Ascending aorta (tissue), 2 donors: ENCODE data around the gene AICDA. TPM values are rescaled to one million over a fixed set of nuclear protein-coding genes. Genes with fewer than 3 reads are reported as not detected.
A peak's percentile ranks its signal among the peaks of the same experiment; 100 is the strongest.

ENCODE experiments used
- DNase-seq, 2 donors: peaks; one replicate each; pipeline ENCODE4 v3.0.0-alpha.2; 2019; ENCODE audit warnings: low spot score in 2 of 2
- H3K27ac ChIP-seq, 2 donors: fragments of 200-600 bp; sonication (generic); one replicate each; pipeline ENCODE4 v1.5.1; 2016 to 2017; ENCODE audit warnings: mild to moderate bottlenecking in 1 of 2
- H3K27me3 ChIP-seq: fragments of 200-600 bp; sonication (generic); one replicate; pipeline ENCODE4 v1.5.1; 2017
- H3K36me3 ChIP-seq, 2 donors: fragments of 200-600 bp; sonication (generic); one replicate each; pipeline ENCODE4 v1.5.1; 2016
- H3K4me1 ChIP-seq, 2 donors: fragments of 200-600 bp; sonication (generic); one replicate each; pipeline ENCODE4 v1.5.1; 2016 to 2017; ENCODE audit warnings: mild to moderate bottlenecking in 1 of 2
- H3K4me3 ChIP-seq, 2 donors: fragments of 200-600 bp; sonication (generic); one replicate each; pipeline ENCODE4 v1.5.1; 2016 to 2017; ENCODE audit warnings: mild to moderate bottlenecking in 1 of 2
- H3K9me3 ChIP-seq, 2 donors: fragments of 200-600 bp; sonication (generic); one replicate each; pipeline ENCODE4 v1.5.1; 2016
- intact Hi-C: fragments of 100-400 bp; cut with DNase I; formaldehyde crosslinking; loops from one replicate; pipeline ENCODE4 v1.15.1; 2023
- total RNA-seq: library from RNA; depleted of rRNA; stranded (reverse); fragments of >200 nt; gene quantifications from one replicate; pipeline ENCODE4 v1.1.0, GENCODE V29; 2016
- TF ChIP-seq, protein P1 (sequence below), 3 experiments: fragments of 200-600 bp in 2 of 3; fragments of 450-650 bp in 1 of 3; sonication (generic) in 2 of 3; IDR thresholded peaks; one replicate each; pipeline ENCODE4 v1.5.1; 2016 to 2019; ENCODE audit warnings: antibody characterized with exemption in 3 of 3, mild to moderate bottlenecking in 1 of 3, moderate library complexity in 1 of 3

AICDA gene
- total RNA-seq: not detected

DNA sequence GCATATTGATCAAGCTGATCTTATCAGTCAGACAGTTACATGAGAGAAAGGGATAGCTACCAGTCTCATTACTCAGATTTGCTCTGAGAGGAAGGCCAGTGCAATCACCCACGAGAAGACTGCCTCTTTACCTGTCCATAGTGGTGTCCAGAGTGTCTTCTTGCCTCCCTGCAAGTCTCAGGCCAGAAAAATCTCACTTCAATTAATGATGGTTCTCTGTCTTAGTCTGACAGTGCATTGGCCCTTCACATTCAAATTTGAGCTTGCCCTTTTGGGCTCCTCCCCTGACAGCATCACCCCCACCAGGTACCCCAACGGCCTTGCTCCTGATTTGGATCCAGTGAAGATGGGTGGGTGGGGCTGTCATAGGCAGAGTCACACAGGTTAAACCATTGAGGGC is at the start of gene AICDA:
TSS of gene AICDA (minus strand) at position 231 of the 400 bp plus-strand sequence. CDS start at position 139, 92 bp downstream.
- no peaks in the 10 kb centered on the region for H3K36me3 ChIP-seq
- no peak within 1 kb of the TSS for H3K4me3 ChIP-seq
- intact Hi-C loops: no loop called here
- TF ChIP-seq, protein P1, sequence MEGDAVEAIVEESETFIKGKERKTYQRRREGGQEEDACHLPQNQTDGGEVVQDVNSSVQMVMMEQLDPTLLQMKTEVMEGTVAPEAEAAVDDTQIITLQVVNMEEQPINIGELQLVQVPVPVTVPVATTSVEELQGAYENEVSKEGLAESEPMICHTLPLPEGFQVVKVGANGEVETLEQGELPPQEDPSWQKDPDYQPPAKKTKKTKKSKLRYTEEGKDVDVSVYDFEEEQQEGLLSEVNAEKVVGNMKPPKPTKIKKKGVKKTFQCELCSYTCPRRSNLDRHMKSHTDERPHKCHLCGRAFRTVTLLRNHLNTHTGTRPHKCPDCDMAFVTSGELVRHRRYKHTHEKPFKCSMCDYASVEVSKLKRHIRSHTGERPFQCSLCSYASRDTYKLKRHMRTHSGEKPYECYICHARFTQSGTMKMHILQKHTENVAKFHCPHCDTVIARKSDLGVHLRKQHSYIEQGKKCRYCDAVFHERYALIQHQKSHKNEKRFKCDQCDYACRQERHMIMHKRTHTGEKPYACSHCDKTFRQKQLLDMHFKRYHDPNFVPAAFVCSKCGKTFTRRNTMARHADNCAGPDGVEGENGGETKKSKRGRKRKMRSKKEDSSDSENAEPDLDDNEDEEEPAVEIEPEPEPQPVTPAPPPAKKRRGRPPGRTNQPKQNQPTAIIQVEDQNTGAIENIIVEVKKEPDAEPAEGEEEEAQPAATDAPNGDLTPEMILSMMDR (IDR thresholded peaks at IDR 0.05): no peak
- no peaks in the 10 kb centered on the region for H3K4me1 ChIP-seq
- no peak for DNase-seq
- H3K27me3 ChIP-seq: no peaks in the 10 kb centered on the region
- no peaks in the 10 kb centered on the region for H3K9me3 ChIP-seq
- H3K27ac ChIP-seq: no peak within 1 kb of the TSS

DNA sequence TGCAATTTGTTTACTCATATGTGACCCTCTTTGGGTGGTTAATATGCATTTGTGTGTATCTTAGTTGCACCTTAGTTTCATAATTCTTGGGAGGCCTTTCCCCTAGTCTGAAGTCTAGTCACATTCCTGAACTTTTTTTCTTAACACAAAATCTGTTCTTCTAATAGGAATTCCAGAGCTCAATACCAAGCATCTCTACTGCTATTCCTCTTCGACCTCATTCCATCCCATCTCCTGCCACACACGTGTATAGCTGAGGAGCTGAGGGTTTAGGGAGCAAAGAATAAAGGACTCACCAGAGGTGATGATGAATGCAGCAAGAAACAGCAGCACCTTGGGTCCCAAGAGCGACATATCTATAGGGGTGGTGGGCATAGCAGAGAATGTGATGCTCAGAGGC is 49.1 kb upstream of the AICDA start:
- H3K36me3 ChIP-seq: no peaks in the 10 kb centered on the region
- no peak overlapping the region for H3K4me3 ChIP-seq
- DNase-seq: no peak
- intact Hi-C loops: loop anchor here (5.0 kb wide), 1 partner anchor 231 kb away; no protein-coding TSS in a partner anchor
- no peak overlapping the region for H3K27ac ChIP-seq
- no peaks in the 10 kb centered on the region for H3K9me3 ChIP-seq
- H3K27me3 ChIP-seq: no peaks in the 10 kb centered on the region
- TF ChIP-seq, protein P1 (IDR thresholded peaks at IDR 0.05): no peak
- H3K4me1 ChIP-seq: no peaks in the 10 kb centered on the region

DNA sequence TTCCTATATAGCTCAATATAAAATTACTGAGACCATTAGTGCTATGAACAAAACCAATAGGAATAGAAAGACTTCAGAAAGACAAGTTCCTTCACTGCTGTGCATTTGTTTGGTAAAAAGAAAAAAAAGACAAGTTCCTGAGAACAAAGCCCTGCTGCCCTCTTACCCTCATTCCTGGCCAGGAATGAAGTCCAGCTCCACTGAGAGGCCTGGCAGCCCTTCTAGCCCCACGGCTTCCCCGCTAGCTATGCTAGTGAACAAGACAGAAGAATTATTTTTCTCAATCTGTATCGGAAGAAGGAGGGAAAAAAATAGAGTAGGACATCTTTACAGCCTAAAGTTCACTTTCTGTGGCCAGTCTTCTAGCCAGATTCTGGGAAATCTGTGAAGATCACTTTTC is 48.4 kb upstream of the AICDA start:
- H3K4me1 ChIP-seq: no peaks in the 10 kb centered on the region
- H3K27me3 ChIP-seq: no peaks in the 10 kb centered on the region
- no peak overlapping the region for H3K27ac ChIP-seq
- no peaks in the 10 kb centered on the region for H3K36me3 ChIP-seq
- peak overlapping the region in 1 of 2 donors; percentile 5 for H3K4me3 ChIP-seq
- intact Hi-C loops: loop anchor here (5.0 kb wide), 1 partner anchor 231 kb away; no protein-coding TSS in a partner anchor
- TF ChIP-seq, protein P1 (IDR thresholded peaks at IDR 0.05): no peak
- peak in 1 of 2 donors; percentile 24 for DNase-seq
- no peaks in the 10 kb centered on the region for H3K9me3 ChIP-seq

DNA sequence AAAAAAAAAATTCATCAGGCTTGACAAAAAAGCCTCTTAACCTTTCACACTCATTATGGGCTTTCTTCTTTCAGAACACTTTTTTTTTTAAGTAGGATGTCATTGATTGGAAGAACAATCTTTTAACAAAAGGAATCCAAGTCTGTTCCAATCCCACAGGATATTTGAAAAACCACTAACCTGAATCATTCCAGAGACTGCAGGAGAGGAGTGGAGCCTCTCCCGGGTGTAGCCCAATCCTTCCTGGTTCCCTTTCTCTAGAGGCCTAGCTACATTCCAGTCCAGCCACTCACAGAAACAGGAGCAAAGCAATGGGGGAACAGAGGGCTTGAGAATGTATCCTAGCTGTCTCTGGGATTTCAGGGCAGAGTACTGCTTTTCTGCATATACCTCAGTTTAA is 45.7 kb upstream of the AICDA start:
- Histone ChIP-seq H3K27me3 (no peaks in the 10 kb centered on the region), H3K36me3 (no peaks in the 10 kb centered on the region), H3K9me3 (no peaks in the 10 kb centered on the region), H3K4me3 (no peak overlapping the region), H3K27ac (no peak overlapping the region), H3K4me1 (no peaks in the 10 kb centered on the region)
- TF ChIP-seq, protein P1 (IDR thresholded peaks at IDR 0.05): no peak
- DNase-seq: no peak
- intact Hi-C loops: loop anchor here (10.0 kb wide), 1 partner anchor 386 kb away; no protein-coding TSS in a partner anchor

DNA sequence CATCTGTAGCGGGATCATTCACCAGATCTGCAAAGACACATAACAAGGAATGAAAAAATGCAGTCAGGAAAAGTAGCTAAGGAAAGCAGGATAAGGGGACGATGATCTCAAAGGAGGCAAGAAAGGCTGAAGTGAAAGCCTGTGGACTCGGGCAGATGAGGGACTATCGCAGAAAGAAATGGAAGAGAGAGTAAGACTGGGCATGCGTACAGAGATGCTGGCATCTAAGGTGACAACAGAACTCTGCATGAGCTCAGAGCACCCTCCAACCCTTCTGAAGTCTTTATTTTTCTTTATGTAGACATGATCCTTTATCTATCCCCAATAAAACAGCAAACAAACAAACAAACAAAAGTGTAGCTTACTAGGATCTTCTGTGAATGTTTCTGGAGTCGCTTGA is 42.8 kb upstream of the AICDA start:
- TF ChIP-seq, protein P1 (IDR thresholded peaks at IDR 0.05): no peak
- H3K27ac ChIP-seq: no peak overlapping the region
- H3K4me1 ChIP-seq: no peaks in the 10 kb centered on the region
- H3K4me3 ChIP-seq: no peak overlapping the region
- H3K9me3 ChIP-seq: no peaks in the 10 kb centered on the region
- no peaks in the 10 kb centered on the region for H3K27me3 ChIP-seq
- intact Hi-C loops: loop anchor here (10.0 kb wide), 1 partner anchor 389 kb away; no protein-coding TSS in a partner anchor
- no peak for DNase-seq
- H3K36me3 ChIP-seq: no peaks in the 10 kb centered on the region
